IPS DF 4.7 (cell line): ENCODE data around the gene CALU.

Experiments used
- DNase-seq: peaks from one replicate; pipeline ENCODE4 v3.0.0-alpha.2; 2013; ENCODE audit warnings: low spot score; ENCODE audit errors: extremely low read depth

CALU gene

DNA sequence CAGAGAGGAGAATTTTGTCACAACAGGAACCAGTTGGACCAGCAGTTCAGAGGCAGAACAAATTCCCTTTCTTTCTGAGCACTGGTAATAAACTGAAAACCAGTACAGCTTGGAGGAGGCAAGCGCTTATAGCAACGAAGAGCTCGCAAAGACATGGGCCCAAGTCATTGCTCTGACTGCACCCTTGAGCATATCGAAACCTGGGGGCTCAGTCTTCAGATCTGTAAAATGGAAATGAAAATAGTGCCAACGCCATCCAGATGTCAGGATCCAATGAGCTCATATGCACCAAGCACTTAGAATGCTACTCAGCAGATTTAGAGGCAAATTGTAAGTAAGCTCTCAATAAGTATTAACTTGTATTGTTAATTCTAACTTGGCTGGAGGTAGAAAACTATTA is 14.4 kb upstream of the CALU start:
- DNase-seq, result no peak

DNA sequence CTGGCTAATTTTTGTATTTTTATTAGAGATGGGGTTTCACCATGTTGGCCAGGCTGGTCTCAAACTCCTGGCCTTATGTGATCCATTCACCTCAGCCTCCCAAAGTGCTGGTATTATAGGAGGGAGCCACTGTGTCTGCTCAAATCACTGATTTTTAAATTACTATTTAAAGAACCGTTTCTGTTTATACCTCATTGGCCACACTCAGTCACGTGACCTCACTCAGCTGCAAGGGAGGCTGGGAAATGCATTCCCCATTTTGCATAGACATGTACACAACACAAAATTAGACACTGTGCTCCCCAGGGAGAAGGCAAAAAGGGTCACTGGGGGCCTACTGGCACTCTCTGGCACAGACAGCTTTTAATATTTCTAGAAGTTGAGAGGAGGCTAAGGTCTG is 13.6 kb upstream of the CALU start:
- no peak for DNase-seq

DNA sequence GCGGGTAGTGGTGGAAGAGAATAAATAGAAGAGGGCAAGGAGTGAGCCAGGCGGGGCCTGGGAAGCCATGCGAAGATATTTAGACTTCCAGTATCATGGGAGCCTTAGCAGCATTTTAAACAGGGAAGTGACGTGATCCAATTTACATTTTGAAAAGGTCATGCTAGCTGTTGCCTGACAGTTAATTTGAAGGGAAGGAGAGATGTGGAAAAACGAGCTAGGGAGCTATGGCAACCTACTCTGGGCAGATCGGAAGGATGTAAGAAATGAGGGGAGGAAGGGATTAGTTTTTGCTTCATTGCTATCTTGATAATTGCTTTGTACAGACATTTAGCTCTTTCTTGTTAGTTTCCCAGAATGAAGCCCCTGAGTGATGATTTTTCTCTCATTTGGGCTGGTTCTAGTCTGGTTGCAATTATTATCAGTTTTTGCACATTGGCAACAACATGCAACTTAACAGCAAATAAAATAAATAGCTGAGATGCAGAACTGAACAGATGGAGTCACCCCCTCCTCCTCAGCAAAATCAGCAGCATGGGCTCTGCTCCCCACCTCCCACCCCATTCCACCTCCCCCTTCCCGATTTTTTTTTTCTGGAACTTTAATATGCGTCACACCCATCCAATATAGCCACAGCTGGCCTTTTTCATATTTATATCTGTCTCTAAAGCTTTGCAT is 13.0 kb upstream of the CALU start:
- DNase-seq, result no peak

DNA sequence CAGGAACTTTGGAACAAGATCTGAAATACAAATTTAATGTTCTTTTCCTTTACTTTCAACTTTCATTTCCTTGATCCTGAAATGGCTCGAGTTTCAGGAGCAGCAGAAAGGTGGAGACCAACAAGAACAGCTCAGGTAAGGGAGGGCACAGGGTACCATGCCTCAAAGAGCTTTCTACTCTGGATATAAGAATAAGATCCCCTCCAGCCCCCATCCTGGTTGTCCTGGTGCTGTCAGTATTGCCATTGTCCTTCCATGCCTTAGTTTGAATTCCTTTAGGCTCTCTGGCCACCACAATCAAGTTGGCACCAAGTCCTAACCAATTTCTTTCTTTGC is 12.5 kb upstream of the CALU start:
- DNase-seq, result no peak

DNA sequence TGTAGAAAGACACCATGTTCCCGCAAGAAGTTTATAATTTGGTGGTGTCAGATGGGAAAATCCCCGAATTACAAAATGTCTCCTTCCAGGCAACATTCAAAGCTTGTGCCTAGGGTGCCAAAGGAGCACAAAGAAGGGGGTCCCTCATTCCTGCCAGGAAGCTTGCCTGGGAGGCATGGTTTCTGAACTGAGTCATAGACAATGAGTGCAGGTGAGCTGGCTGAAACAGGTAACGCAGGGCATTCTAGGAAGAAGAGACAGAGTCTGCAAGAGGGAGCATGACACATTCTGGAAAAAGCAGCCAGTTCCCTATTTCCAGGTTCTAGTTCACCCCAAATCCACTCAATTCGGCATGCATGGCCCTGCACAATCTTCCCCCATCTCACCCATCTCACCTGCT is 11.9 kb upstream of the CALU start:
- DNase-seq, result no peak

DNA sequence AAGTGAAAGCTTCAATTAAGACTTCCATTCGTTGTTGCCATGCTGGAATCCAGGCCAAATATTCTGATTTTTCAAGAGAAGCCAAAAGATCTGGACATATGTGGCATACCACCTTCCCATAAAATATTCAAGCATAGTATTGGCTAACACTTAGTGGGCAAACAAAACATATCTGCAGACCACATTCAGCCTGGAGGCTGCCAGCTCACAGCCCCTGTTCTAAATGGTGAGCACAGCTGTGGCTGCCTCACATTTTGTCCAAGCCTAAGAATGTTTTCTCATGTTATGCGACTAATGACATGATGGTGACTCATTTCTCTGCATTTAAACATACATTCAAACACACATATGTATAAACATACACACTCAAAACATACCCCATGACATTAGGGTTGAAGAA is 10.6 kb upstream of the CALU start:
- no peak for DNase-seq

DNA sequence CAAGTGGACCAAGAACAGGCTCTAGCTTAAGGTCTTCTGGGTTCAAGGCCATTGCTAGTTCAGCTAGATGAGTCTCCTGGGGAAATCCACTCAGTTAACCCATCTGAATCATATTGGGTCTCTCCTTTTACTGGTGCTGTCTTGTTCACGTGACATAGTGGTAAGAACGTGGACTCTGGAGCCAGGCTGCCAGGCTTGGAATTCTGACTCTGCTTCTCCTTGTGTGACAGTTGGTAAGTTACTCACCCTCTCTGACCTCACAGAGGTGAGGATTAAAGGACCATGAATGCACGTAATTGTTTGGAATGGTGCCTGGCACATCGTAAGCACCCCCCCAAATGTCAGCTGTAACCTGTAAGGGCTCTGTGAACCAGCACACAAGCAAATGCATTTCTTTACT is 9.7 kb upstream of the CALU start:
- no peak for DNase-seq

DNA sequence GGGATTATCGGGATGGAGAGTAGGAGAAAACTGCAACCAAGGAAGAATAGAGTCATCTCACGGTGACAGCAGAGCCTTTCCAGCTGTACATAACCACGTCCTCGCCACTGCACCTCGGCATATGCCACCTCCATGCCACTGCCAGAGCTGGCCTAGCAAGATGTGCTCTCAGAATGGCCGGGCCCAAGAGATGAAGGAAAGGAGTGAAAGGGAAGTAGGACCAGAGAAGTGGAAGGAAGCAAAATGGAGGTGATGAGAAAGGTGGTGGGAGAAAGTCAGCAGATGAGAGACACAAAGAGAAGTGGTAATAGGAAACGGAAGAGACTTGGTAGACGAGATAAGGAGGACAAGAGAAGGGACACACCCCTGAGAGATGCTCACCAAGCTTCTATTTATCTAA is 8.0 kb upstream of the CALU start:
- DNase-seq, result no peak

DNA sequence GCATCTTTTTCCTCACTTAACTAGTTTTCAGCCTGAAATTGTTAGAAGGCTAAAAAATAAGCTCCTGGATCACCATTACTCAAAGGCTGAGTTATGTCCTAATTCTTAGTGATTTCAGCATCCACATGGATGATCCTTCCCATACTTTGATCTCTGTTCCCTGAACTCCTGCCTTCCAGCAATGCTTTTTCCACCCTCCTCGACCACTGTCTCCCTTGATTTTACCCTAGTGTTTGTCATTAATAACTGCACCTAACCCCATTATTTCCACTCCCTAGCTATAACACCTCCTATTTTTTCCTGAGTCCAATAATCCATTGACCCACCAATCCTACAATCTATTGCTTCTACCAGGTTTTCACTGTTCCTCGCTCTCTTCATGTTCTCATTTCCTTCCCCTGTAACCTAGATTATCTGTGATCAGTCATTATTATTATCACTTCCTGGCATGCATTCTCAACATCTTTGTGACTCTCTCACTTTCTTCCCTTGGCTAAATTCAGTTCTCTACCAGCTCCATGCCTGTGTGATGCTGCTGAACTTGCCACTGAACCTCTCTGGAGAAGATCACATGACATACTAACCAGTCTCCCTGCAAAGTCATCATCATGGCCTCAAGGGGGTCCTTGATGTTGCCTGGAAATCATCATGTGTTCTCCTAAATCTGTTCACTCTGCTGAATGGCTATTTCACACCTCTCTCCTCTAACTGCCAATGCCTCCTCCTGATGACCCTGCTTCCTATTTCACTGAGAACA is 6.5 kb upstream of the CALU start:
- DNase-seq, result no peak

DNA sequence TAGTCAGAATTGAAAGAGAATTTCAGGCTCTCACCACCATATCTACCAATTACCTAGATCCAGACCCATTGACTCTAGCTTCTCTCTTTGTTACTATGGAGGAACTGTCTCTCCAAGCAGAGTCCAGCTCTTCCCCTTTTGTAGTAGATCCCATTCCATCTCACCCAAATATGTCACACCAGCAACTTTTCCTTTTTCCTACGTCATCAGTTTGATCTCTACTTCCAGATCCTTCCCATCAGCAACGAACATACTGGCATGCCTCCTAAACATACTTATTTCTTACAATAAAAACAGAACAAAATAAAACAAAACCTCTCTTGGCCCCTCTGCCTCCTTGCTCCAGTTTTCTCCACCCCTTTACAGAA is 5.9 kb upstream of the CALU start:
- DNase-seq, result no peak

DNA sequence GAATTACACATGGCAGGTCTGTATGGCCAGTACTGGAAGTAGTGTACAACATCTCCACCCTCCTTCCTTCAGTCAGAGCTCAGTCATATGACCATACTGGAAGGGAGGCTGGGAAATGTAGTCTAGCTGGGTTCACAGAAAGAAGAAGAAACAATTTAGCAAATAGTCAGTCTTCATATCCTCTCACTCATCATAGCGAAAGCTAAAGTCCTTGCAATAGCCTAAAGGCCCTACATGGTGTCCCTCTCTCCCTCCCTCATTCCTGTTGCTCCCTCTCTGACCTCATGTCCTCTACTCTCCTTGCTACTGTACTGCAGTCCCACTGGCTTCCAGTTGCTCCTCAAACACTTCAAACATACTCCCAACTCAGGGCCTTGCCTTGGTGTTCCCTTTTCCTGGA is 4.3 kb upstream of the CALU start:
- no peak for DNase-seq

DNA sequence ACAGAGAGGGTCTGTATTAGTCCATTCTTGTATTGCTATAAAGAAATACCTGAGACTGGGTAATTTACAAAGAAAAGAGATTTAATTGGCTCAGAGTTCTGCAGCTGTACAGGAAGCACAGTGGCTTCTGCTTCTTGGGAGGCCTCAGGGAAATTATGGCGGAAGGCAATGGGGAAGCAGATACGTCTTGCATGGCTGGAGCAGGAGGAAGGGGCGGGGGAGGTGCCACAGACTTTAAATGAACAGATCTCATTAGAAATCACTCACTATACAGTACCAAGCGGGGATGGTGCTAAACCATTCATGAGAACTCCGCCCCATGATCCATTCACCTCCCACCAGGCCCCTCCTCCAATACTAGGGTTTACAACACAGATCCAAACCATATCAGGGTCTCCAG is 3.7 kb upstream of the CALU start:
- DNase-seq, result no peak

DNA sequence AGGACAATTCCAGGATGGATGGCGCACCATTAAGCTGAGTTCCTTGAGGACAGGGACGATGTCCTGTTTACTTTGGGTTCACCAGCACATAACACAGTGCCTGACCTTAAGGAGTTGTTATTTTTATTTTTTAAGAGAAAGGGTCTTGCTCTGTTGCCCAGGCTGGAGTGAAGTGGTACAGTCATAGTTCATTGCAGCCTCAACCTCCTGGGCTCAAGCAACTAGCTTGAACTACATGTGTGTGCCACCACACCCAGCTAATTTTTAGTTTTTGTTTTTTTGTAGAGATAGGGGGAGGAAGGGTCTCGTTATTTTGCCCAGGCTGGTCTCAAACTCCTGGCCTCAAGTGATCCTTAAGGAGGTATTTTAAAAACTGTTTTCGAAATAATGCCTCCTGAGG is 1.7 kb upstream of the CALU start:
- no peak for DNase-seq

DNA sequence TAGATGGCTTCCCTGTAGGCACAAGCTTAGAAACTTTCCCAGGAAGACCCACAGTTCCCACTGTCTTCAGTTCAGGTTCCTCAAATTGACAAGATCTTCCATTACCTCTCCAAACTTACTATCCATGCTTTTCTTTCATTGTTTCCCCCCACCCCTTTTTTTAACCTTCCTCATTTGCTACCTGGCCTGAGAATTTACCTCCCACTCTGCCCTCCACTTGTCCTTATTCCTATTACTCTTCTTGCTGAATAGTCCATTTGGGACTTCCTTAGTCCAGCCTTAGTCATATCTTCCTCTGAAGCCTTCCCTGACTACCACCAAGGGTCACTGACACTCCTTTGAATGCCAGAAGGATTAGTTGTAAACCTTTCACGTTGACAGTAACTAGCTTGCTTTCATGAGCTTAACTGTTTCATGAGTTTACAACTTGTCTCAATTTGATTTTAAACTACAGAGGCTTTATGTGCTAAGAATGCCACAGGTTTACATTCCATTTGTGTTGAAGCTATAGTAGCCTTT is 1.2 kb upstream of the CALU start:
- DNase-seq, result no peak

DNA sequence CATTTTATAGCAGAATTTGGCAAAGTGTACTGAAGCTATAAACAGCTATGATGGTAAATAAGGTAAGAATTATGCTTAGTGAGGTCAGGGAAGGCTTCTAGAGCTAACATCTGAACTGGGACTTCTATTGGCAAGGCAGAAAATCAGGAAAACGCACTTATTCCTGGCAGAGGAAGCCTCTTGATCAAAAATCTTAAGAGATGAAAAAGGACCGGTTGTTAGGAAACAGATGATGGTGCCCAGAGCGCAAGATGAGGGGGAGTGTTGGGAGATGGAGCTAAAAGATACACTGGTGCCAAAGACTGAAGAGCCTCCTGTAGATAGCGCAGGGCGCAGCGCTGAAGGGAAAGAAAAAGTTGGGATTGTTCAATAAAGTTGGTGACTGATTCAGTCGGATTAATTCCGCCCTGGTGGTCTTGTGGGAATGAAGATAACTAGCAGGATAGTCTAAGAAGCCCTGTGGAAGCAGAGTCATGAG is 550 bp upstream of the CALU start:
- no peak for DNase-seq

DNA sequence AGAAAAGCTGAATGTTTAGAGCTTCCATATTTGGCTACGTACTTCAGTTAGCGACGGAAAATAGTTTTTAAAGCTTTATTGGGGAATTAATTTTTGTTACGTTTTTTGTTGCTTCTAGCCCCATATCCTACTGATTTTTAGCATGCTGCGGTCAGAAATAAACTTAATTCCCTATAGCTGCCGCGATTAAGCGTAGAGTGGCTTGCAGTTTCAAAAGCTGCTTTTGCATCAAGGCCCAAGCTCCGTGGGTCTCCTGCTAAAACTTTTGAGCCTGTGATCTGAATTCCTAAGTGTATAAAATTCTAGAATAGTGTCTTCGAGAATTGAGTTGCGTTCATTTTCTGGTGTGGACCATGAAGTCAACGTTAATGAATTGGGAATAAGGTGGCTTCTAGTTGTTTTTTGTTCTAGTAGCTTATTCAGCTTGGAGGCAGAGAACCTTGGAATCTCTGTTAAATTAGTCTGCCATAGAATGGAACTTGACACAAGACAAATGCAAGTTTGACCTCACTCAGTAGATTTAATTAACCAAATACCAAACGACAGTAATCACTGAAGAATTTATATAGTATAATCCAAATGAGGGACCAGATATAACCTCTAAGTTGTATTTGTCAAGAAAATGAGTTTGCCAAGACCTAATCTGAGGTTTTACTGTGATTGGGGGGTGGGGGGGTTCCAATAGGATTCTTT is 977 bp downstream of the CALU start:
- DNase-seq, result no peak

DNA sequence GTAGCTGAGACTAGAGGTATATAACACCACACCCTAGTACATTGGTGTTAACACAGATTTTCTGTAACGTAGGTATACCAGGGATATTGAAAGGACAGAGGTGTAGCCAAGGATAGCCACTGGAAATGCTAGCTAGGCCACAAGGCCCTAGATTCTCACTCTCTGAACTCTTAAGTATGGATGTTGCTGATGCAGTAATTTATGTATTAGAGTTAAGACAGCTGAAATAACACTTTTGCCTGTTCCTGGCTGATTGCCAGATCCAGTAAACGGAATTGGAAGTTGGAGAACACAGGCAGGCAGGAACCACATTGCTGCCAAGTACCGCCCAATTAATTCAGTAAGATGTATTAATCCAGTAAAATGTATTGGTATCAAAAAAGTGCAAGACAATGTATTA is 1.8 kb downstream of the CALU start:
- DNase-seq, result no peak

DNA sequence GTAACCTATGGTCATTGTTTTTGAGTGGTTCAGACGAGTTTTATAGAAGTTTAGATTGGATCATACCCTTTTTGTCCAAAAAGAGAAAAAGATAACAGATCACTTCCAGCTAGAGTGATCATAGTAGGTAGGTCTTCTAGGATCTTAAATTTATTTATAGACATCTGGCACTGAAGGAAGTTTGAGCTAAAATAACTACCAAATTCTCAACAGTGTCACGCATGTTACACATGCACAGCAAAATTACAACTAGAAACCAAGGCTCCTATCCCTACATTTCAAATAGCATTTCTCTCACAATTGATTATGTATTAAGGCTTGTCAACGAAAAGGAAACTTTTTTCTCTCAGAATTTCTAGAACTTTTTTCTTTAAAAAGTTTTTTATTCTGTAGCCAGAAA is 2.3 kb downstream of the CALU start:
- no peak for DNase-seq

DNA sequence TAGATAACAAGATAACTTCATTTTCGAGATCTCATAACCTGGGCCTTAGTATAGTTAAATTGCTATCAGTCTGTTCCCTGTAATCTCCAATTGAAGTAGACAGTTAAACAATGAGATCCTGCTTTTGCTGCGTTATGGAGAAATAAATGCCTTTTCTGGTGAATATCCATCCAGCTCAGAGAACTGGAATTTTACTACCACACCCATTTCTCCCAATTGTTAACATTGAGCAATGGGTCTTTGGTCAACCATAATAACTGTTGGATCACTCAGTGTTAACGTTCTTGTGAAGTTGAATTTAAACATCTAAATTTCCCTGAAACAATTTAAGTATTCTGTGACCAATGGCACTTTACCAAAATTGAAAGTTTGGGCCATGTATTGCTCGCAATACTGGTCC is 3.0 kb downstream of the CALU start:
- DNase-seq, result no peak

DNA sequence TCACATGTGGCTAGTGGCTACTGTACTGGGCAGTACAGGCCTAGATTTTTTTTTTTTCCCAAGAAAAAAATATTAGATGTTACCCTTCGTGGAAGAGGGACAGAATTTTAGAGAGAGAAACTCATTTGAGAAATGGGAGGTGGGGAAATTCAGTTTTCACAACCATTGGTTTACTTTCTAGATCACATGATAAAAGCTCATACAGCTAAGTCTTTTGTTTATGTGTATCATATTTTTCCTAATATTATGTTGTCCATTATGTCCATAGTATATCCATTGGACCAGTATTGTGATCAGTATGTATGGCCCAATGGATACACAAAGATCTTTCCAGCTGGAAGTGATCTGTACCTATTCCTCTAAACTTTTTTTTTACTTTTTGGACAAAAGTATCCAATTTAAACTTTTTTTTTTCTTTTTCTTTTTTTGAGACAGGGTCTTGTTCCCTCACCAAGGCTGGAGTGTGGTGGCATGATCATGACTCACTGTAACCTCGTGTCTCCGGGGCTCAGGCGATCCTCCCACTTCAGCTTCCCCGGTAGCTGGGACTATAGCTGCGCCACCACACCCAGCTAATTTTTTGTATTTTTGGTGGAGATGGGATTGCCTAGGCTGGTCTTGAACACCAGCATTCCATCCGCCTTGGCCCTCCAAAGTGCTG is 4.1 kb downstream of the CALU start:
- no peak for DNase-seq

DNA sequence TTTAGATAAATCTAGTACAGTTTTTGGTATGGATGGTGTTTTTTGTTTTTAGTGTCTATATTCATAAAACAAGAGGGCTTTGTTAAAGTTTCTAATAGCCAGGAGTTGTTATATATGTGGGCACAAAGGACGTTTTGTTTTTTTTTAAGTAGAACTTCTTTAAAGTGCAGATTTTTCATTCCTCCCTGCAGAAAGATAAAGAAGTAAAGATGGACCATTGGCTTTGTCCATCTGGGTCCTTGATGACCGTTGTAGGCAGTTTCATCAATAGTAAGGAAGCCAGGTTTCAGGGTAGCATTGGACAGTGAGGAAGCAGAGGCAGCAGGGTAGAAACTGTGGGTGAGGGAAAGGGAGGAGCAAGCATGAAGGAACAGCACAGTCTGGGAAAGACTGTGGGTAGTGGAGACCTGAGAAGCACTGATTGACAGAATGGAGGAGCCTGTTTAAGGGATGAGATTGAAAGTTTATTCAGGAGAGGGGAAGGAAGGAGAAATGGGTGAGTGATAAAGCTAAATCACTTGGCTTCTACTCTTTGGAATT is 5.3 kb downstream of the CALU start:
- DNase-seq, result no peak

DNA sequence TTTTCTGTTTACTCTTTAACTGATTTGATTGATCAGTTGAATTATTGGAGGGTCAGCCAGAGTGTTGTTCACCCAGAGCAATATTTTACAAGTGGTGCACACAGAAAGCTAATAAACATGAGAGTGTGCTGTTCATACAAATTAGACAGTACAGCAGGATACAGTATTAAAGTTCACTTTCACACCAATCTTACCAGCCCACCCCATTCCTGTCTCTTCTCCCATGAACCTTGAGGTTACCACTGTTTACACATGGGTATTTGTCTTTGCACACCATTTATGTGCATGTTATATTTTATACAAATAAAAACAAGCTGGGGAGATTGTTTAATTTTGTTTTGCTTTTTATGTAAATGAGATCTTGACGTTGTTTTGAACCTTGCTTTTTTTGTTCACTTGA is 6.5 kb downstream of the CALU start:
- DNase-seq, result no peak
